GM23338 (cell line): ENCODE data around the gene AHNAK2. TPM values are rescaled to one million over a fixed set of nuclear protein-coding genes. Genes with fewer than 3 reads are reported as not detected.

ENCODE experiments used
- ATAC-seq: fragments of 200-7000 bp; cut with Tn5 transposase; 3 replicates; pipeline ENCODE4 v1.9.1; 2020
- DNase-seq: peaks from one replicate; pipeline ENCODE4 v3.0.0-alpha.2; 2015; ENCODE audit warnings: low spot score
- H2AFZ ChIP-seq: fragments of 200-600 bp; sonication (generic); 2 replicates; pipeline ENCODE4 v1.8.0; 2016; ENCODE audit warnings: antibody characterized with exemption, mild to moderate bottlenecking, moderate library complexity
- H3F3A ChIP-seq: fragments of 200-600 bp; sonication (generic); replicated peaks from 2 replicates; pipeline ENCODE4 v1.8.0; 2017; ENCODE audit warnings: antibody characterized with exemption, mixed run types, low read depth
- H3K27ac ChIP-seq: fragments of 200-600 bp; sonication (generic); 2 replicates; pipeline ENCODE4 v1.6.1; 2016; ENCODE audit warnings: low read depth
- H3K27me3 ChIP-seq: fragments of 200-600 bp; sonication (generic); 2 replicates; pipeline ENCODE4 v1.8.0; 2016; ENCODE audit warnings: mild to moderate bottlenecking, mixed run types, moderate library complexity; ENCODE audit not compliant: insufficient read depth
- H3K36me3 ChIP-seq: fragments of 200-600 bp; sonication (generic); 2 replicates; pipeline ENCODE4 v1.8.0; 2016; ENCODE audit warnings: mild to moderate bottlenecking; ENCODE audit not compliant: insufficient read depth
- H3K4me1 ChIP-seq: fragments of 200-600 bp; sonication (generic); 2 replicates; pipeline ENCODE4 v1.8.0; 2016; ENCODE audit warnings: mild to moderate bottlenecking, moderate library complexity; ENCODE audit not compliant: insufficient read depth
- H3K4me2 ChIP-seq: fragments of 200-600 bp; sonication (generic); 2 replicates; pipeline ENCODE4 v1.7.1; 2017; ENCODE audit warnings: mixed run types
- H3K4me3 ChIP-seq: fragments of 200-600 bp; sonication (generic); 2 replicates; pipeline ENCODE4 v1.6.1; 2016; ENCODE audit warnings: mixed run types
- H3K79me2 ChIP-seq: fragments of 200-600 bp; sonication (generic); replicated peaks from 2 replicates; pipeline ENCODE4 v1.8.0; 2017; ENCODE audit warnings: mild to moderate bottlenecking; ENCODE audit not compliant: insufficient read depth
- H3K9me2 ChIP-seq: fragments of 200-600 bp; sonication (generic); 2 replicates; pipeline ENCODE4 v1.8.0; 2017; ENCODE audit not compliant: insufficient read depth
- H4K20me1 ChIP-seq: fragments of 200-600 bp; sonication (generic); replicated peaks from 2 replicates; pipeline ENCODE4 v1.8.0; 2017; ENCODE audit warnings: mild to moderate bottlenecking; ENCODE audit not compliant: insufficient read depth
- H3K27ac Mint-ChIP-seq: 2 replicates; pipeline ENCODE4 v1.8.0; 2020; ENCODE audit warnings: inconsistent platforms, mild to moderate bottlenecking, moderate library complexity, mixed read lengths
- H3K27me3 Mint-ChIP-seq: 3 replicates; pipeline ENCODE4 v1.8.0; 2022; ENCODE audit warnings: low read depth, mild to moderate bottlenecking, moderate library complexity, mixed read lengths, inconsistent platforms; ENCODE audit not compliant: insufficient read depth, poor library complexity
- H3K36me3 Mint-ChIP-seq: 3 replicates; pipeline ENCODE4 v1.8.0; 2021; ENCODE audit warnings: low read depth, mild to moderate bottlenecking, inconsistent platforms, moderate library complexity, mixed read lengths
- H3K4me1 Mint-ChIP-seq: 3 replicates; pipeline ENCODE4 v1.8.0; 2020; ENCODE audit warnings: mild to moderate bottlenecking, inconsistent platforms, mixed read lengths
- H3K4me3 Mint-ChIP-seq: 3 replicates; pipeline ENCODE4 v1.8.0; 2021; ENCODE audit warnings: moderate library complexity, mild to moderate bottlenecking, inconsistent platforms, mixed read lengths
- H3K9me3 Mint-ChIP-seq: 3 replicates; pipeline ENCODE4 v1.8.0; 2020; ENCODE audit warnings: moderate library complexity, mild to moderate bottlenecking, inconsistent platforms, mixed read lengths
- CREB1 ChIP-seq: fragments of 250-450 bp; sonication (Bioruptor Pico); IDR thresholded peaks from 2 replicates; pipeline ENCODE4 v1.5.0; 2020; ENCODE audit warnings: low read depth, mild to moderate bottlenecking, moderate library complexity
- CTCF ChIP-seq, 2 experiments: fragments of 200-600 bp in 1 of 2; sonication (generic) in 1 of 2; conservative IDR thresholded peaks; 2 replicates each; pipeline versions ENCODE4 v1.5.1 to v1.6.1; 2016 to 2017; ENCODE audit warnings: antibody characterized with exemption in 2 of 2, low read depth in 2 of 2, mild to moderate bottlenecking in 2 of 2, moderate library complexity in 1 of 2
- EZH2phosphoT487 ChIP-seq: fragments of 200-600 bp; sonication (generic); IDR thresholded peaks from one replicate; pipeline ENCODE4 v1.8.1; 2018; ENCODE audit warnings: antibody characterized with exemption; ENCODE audit not compliant: unreplicated experiment
- NANOG ChIP-seq: IDR thresholded peaks from 2 replicates; pipeline ENCODE4 v1.6.1; 2016; ENCODE audit warnings: antibody characterized with exemption, borderline replicate concordance
- STAT1 ChIP-seq: IDR thresholded peaks from one replicate; pipeline ENCODE4 v1.6.1; 2016; ENCODE audit warnings: antibody characterized with exemption; ENCODE audit not compliant: unreplicated experiment
- ZNF114 ChIP-seq: fragments of 250-450 bp; sonication (Bioruptor Pico); IDR thresholded peaks from 2 replicates; pipeline ENCODE4 v1.5.0; 2020; ENCODE audit warnings: mild to moderate bottlenecking, moderate library complexity
- ZNF331 ChIP-seq: fragments of 250-450 bp; sonication (Bioruptor Pico); IDR thresholded peaks from 2 replicates; pipeline ENCODE4 v1.5.0; 2020; ENCODE audit warnings: low read depth, mild to moderate bottlenecking, moderate library complexity
- ZNF462 ChIP-seq: fragments of 250-450 bp; sonication (Bioruptor Pico); IDR thresholded peaks from 2 replicates; pipeline ENCODE4 v1.5.0; 2020; ENCODE audit warnings: mild to moderate bottlenecking, moderate library complexity
- polyA plus RNA-seq: library from polyadenylated mRNA; unstranded; fragments of >200 nt; fragmentation: Nextera tagmentation; extraction: Ambion mirVana; gene quantifications from 2 replicates; pipeline ENCODE4 v1.2.1, GENCODE V29; 2016
- total RNA-seq: library from RNA; depleted of rRNA; stranded (reverse); fragments of >200 nt; shearing (Covaris generic); gene quantifications from 2 replicates; pipeline ENCODE4 v1.2.3, GENCODE V29; 2014

The AHNAK2 gene
- total and polyA plus RNA-seq, 2 experiments from 2014 or later, result 1.1 to 2.6 TPM

- no peak for TF ChIP-seq ZNF462 (CRISPR knock-in tag)
These were observed 88.8 kb downstream of the AHNAK2 start (continued) for GRCh38 chr14:104889375-104889757.

GRCh38 chr14:104888489-104889374, 89.4 kb downstream of the AHNAK2 start:
- H3K27me3 ChIP-seq, result no peaks in the 10 kb centered on the region
- H2AFZ ChIP-seq, result no peak overlapping the region
- no peaks in the 10 kb centered on the region for H4K20me1 ChIP-seq
- H3K4me3 ChIP-seq, result no peak overlapping the region
- no peak overlapping the region for H3K27ac ChIP-seq
- H3K36me3 ChIP-seq, result no peaks in the 10 kb centered on the region
- H3K4me1 ChIP-seq, result no peaks in the 10 kb centered on the region
- H3K9me3 Mint-ChIP-seq, result no peaks in the 10 kb centered on the region
- H3F3A ChIP-seq, result no peaks in the 10 kb centered on the region
- peaks cover 2% of the 10 kb centered on the region for H3K27me3 Mint-ChIP-seq
- no peak overlapping the region for H3K4me3 Mint-ChIP-seq
- DNase-seq (no peak), ATAC-seq (no peak)
- H3K4me1 Mint-ChIP-seq, result peaks cover 2% of the 10 kb centered on the region; the same call in 1 of the 3 replicates
- H3K4me2 ChIP-seq, result no peak overlapping the region
- H3K9me2 ChIP-seq, result no peaks in the 10 kb centered on the region
- TF ChIP-seq CREB1 (CRISPR knock-in tag) (no peak), EZH2phosphoT487 (no peak), ZNF114 (CRISPR knock-in tag) (no peak), STAT1 (no peak), NANOG (no peak), CTCF (conservative IDR thresholded peaks at IDR 0.05; ENCODE audit: low read depth in 2 of 2) (no peak), ZNF331 (no peak)
- no peaks in the 10 kb centered on the region for H3K36me3 Mint-ChIP-seq
- no peak overlapping the region for H3K27ac Mint-ChIP-seq
- no peaks in the 10 kb centered on the region for H3K79me2 ChIP-seq
